CD14-positive monocyte (primary cell): ENCODE data around the gene AAGAB. TPM values are rescaled to one million over a fixed set of nuclear protein-coding genes. Genes with fewer than 3 reads are reported as not detected.

Source experiments
- DNase-seq, 3 donors: peaks; one replicate each; pipeline ENCODE4 v3.0.0-alpha.2; 2011 to 2022
- H2AFZ ChIP-seq: 2 replicates; pipeline ENCODE4 v1.6.0; 2012; ENCODE audit warnings: mild to moderate bottlenecking, low read depth, low read length, inconsistent platforms; ENCODE audit not compliant: insufficient read depth, poor library complexity, severe bottlenecking
- H3K27ac ChIP-seq, 2 donors: 1 replicate in 1 of 2; 2 replicates in 1 of 2; pipeline ENCODE4 v1.5.1; 2012 to 2013; ENCODE audit warnings: low read length in 2 of 2, control low read depth in 1 of 2, inconsistent platforms in 1 of 2, low read depth in 1 of 2, mild to moderate bottlenecking in 1 of 2
- H3K27me3 ChIP-seq, 2 donors: one replicate each; pipeline versions ENCODE4 v1.6.0 to v1.6.1; 2011 to 2013; ENCODE audit warnings: low read length in 2 of 2; ENCODE audit not compliant: control insufficient read depth in 2 of 2, insufficient read depth in 2 of 2
- H3K36me3 ChIP-seq, 2 donors: replicated peaks in 1 of 2; 1 replicate in 1 of 2; 2 replicates in 1 of 2; pipeline versions ENCODE4 v1.5.1 to v1.6.1; 2012 to 2013; ENCODE audit warnings: low read length in 2 of 2, control low read depth in 1 of 2, inconsistent platforms in 1 of 2, mild to moderate bottlenecking in 1 of 2; ENCODE audit not compliant: insufficient read depth in 2 of 2, control insufficient read depth in 1 of 2
- H3K4me1 ChIP-seq, 2 donors: 1 replicate in 1 of 2; 2 replicates in 1 of 2; pipeline versions ENCODE4 v1.5.1 to v1.6.1; 2012 to 2013; ENCODE audit warnings: low read length in 2 of 2, control low read depth in 1 of 2, inconsistent platforms in 1 of 2, mild to moderate bottlenecking in 1 of 2, moderate library complexity in 1 of 2; ENCODE audit not compliant: insufficient read depth in 2 of 2, control insufficient read depth in 1 of 2
- H3K4me2 ChIP-seq: replicated peaks from 2 replicates; pipeline ENCODE3; 2012; ENCODE audit warnings: low read length, moderate library complexity, mild to moderate bottlenecking; ENCODE audit not compliant: poor library complexity, severe bottlenecking; ENCODE audit errors: extremely low read depth
- H3K4me3 ChIP-seq, 3 experiments: fragments of 200-600 bp in 1 of 3; sonication (generic) in 1 of 3; replicated peaks in 1 of 3; 1 replicate in 2 of 3; 2 replicates in 1 of 3; pipeline ENCODE4 v1.5.1; 2011 to 2013; ENCODE audit warnings: low read length in 3 of 3, mild to moderate bottlenecking in 3 of 3, control low read depth in 2 of 3, low read depth in 2 of 3, inconsistent platforms in 1 of 3, moderate library complexity in 1 of 3
- H3K79me2 ChIP-seq: 2 replicates; pipeline ENCODE4 v1.6.0; 2012; ENCODE audit warnings: mild to moderate bottlenecking, control low read depth, inconsistent platforms, low read length, moderate library complexity; ENCODE audit not compliant: insufficient read depth
- H3K9ac ChIP-seq: 2 replicates; pipeline ENCODE4 v1.6.0; 2017; ENCODE audit warnings: low read length, mild to moderate bottlenecking; ENCODE audit not compliant: insufficient read depth, poor library complexity, severe bottlenecking
- H3K9me3 ChIP-seq, 2 donors: replicated peaks in 1 of 2; 1 replicate in 1 of 2; 2 replicates in 1 of 2; pipeline versions ENCODE4 v1.5.1 to v1.6.1; 2012 to 2013; ENCODE audit warnings: low read length in 2 of 2, control low read depth in 1 of 2; ENCODE audit not compliant: control insufficient read depth in 1 of 2, insufficient read depth in 1 of 2
- H4K20me1 ChIP-seq: 2 replicates; pipeline ENCODE4 v1.6.0; 2012; ENCODE audit warnings: mild to moderate bottlenecking, low read length, control low read depth, moderate library complexity; ENCODE audit not compliant: insufficient read depth
- H3K27ac Mint-ChIP-seq, 7 donors: one replicate each; pipeline ENCODE4 v1.8.0; 2020; ENCODE audit warnings: mild to moderate bottlenecking in 7 of 7, mixed read lengths in 7 of 7, moderate library complexity in 6 of 7, inconsistent platforms in 2 of 7
- H3K27me3 Mint-ChIP-seq, 3 donors: one replicate each; pipeline ENCODE4 v1.8.0; 2021 to 2022; ENCODE audit warnings: low read depth in 3 of 3, mild to moderate bottlenecking in 3 of 3, mixed read lengths in 3 of 3, moderate library complexity in 3 of 3, inconsistent platforms in 1 of 3
- H3K36me3 Mint-ChIP-seq, 2 donors: one replicate each; pipeline ENCODE4 v1.8.0; 2020; ENCODE audit warnings: mixed read lengths in 2 of 2, inconsistent platforms in 1 of 2, mild to moderate bottlenecking in 1 of 2
- H3K4me1 Mint-ChIP-seq: one replicate; pipeline ENCODE4 v1.8.0; 2020; ENCODE audit warnings: mild to moderate bottlenecking, mixed read lengths
- H3K4me3 Mint-ChIP-seq, 2 donors: one replicate each; pipeline ENCODE4 v1.8.0; 2020; ENCODE audit warnings: mild to moderate bottlenecking in 2 of 2, mixed read lengths in 2 of 2, moderate library complexity in 1 of 2
- H3K9me3 Mint-ChIP-seq, 7 donors: one replicate each; pipeline ENCODE4 v1.8.0; 2020 to 2022; ENCODE audit warnings: mixed read lengths in 7 of 7, mild to moderate bottlenecking in 6 of 7, moderate library complexity in 6 of 7, inconsistent platforms in 2 of 7
- CTCF ChIP-seq: fragments of 200-600 bp; IDR thresholded peaks from one replicate; pipeline ENCODE4 v1.8.0; 2022; ENCODE audit warnings: antibody characterized with exemption, mild to moderate bottlenecking
- WGBS: methylation state at CpG from one replicate; pipeline ENCODE4 v1.1.5; 2013; ENCODE audit warnings: missing lambda C conversion rate; ENCODE audit not compliant: insufficient coverage; 5-methylcytosine and 5-hydroxymethylcytosine counted together
- intact Hi-C, 2 donors: fragments of 100-400 bp; cut with micrococcal nuclease; formaldehyde crosslinking; loops; one replicate each; pipeline versions ENCODE4 v1.15.0 to v1.15.1; 2023
- polyA plus RNA-seq, 3 donors: library from polyadenylated mRNA; depleted of rRNA in 1 of 3; unstranded in 2 of 3; stranded (reverse) in 1 of 3; fragments of 300-500 nt in 2 of 3; fragments of >200 nt in 1 of 3; fragmentation: Illumina TruSeq in 2 of 3; gene quantifications; 1 replicate in 2 of 3; 2 replicates in 1 of 3; pipeline ENCODE4 v1.2.3, GENCODE V29; 2012 to 2021

AAGAB gene
- polyA plus RNA-seq, 3 donors = 11.2 to 40.4 (median 30.1) TPM

- H4K20me1 ChIP-seq = peaks cover 11% of the 10 kb centered on the region
- H3K4me2 ChIP-seq = peak overlapping the region; percentile 90
- intact Hi-C loops = loop anchor here (10.0 kb wide), 1 partner anchor 188 kb away; the partner anchor contains the start of gene SMAD3 (in 2 of the 2)
- Mint-ChIP-seq H3K27ac (peak overlapping the region in 4 of 7 donors; percentile 36 to 98 (median 70)), H3K27me3 (peaks cover 4 to 11% (median 11%) of the 10 kb centered on the region in 3 donors), H3K4me1 (peaks cover 38% of the 10 kb centered on the region), H3K4me3 (peak overlapping the region; percentile 99), H3K36me3 (peaks cover 2 to 5% of the 10 kb centered on the region in 2 donors), H3K9me3 (peaks cover 0 to 1% (median 0%) of the 10 kb centered on the region in 7 donors)
- 93% methylated on average over 3 of the region's 12 CpGs for WGBS
- H3K4me1 ChIP-seq = peaks cover 21 to 28% of the 10 kb centered on the region in 2 donors
- no peak for TF ChIP-seq CTCF
- peak overlapping the region in 1 of 2 donors; percentile 97 for H3K27ac ChIP-seq
- H3K9ac ChIP-seq = no peak overlapping the region
- DNase-seq = no peak
- H3K27me3 ChIP-seq = peaks cover 6% of the 10 kb centered on the region in 2 donors
- no peak overlapping the region for H2AFZ ChIP-seq
- peak overlapping the region in 1 of 3 experiments; percentile 95 for H3K4me3 ChIP-seq
- peaks cover 61% of the 10 kb centered on the region for H3K79me2 ChIP-seq
- no peaks in the 10 kb centered on the region for H3K9me3 ChIP-seq
- no peaks in the 10 kb centered on the region for H3K36me3 ChIP-seq
These were observed 1.4 kb downstream of the AAGAB start for GRCh38 chr15:67253101-67253500.

- H3K4me3 Mint-ChIP-seq = no peak overlapping the region
These were observed 3.1 kb downstream of the AAGAB start for GRCh38 chr15:67251318-67251717.

More at GRCh38 chr15:67251318-67251717, 3.1 kb downstream of the AAGAB start:
- Histone ChIP-seq H3K9me3 (peaks cover 0 to 5% of the 10 kb centered on the region in 2 donors), H3K27me3 (peaks cover 5 to 6% of the 10 kb centered on the region in 2 donors), H3K4me2 (no peak overlapping the region), H3K4me1 (peaks cover 21 to 28% of the 10 kb centered on the region in 2 donors), H3K4me3 (no peak overlapping the region), H3K36me3 (peaks cover 0 to 8% of the 10 kb centered on the region in 2 donors), H3K27ac (no peak overlapping the region), H3K79me2 (peaks cover 73% of the 10 kb centered on the region), H2AFZ (no peak overlapping the region), H3K9ac (no peak overlapping the region), H4K20me1 (peaks cover 11% of the 10 kb centered on the region)
- peaks cover 0 to 8% (median 3%) of the 10 kb centered on the region in 7 donors for H3K9me3 Mint-ChIP-seq
- peaks cover 4 to 9% (median 6%) of the 10 kb centered on the region in 3 donors for H3K27me3 Mint-ChIP-seq
- WGBS = no CpG with 5 or more reads among the region's 5 CpGs
- peaks cover 13 to 19% of the 10 kb centered on the region in 2 donors for H3K36me3 Mint-ChIP-seq
- TF ChIP-seq CTCF = no peak
- peaks cover 40% of the 10 kb centered on the region for H3K4me1 Mint-ChIP-seq
- intact Hi-C loops = loop anchor here (10.0 kb wide), 1 partner anchor 187 kb away; the partner anchor contains the start of gene SMAD3 (in 2 of the 2)
- DNase-seq = no peak
- peak overlapping the region in 1 of 7 donors; percentile 4 for H3K27ac Mint-ChIP-seq
